MV-4-11 (cell line): ENCODE data around the gene MYD88.
A peak's percentile ranks its signal among the peaks of the same experiment; 100 is the strongest.

Experiments used
- DNase-seq: peaks from one replicate; lab custom pipeline; 2025; lab: John Stamatoyannopoulos, UW

Gene MYD88

GRCh38 chr3:38165722-38166387 is 27.4 kb downstream of the MYD88 start:
- no peak for DNase-seq

- DNase-seq, result no peak
Observed at GRCh38 chr3:38167591-38167990, 29.1 kb downstream of the MYD88 start.

GRCh38 chr3:38168151-38169026 is 29.9 kb downstream of the MYD88 start:
- DNase-seq, result peak; percentile 22

GRCh38 chr3:38169027-38169317 is 30.5 kb downstream of the MYD88 start:
- no peak for DNase-seq

GRCh38 chr3:38170722-38171121 is 32.3 kb downstream of the MYD88 start:
- no peak for DNase-seq

GRCh38 chr3:38171622-38172021 is 33.2 kb downstream of the MYD88 start:
- DNase-seq, result no peak

- no peak for DNase-seq
Observed at GRCh38 chr3:38173834-38174418, 35.5 kb downstream of the MYD88 start.

GRCh38 chr3:38177181-38177580 is 38.7 kb downstream of the MYD88 start:
- no peak for DNase-seq

- no peak for DNase-seq
Observed at GRCh38 chr3:38186781-38187180, 48.3 kb downstream of the MYD88 start.

GRCh38 chr3:38190481-38190881 is 52.0 kb downstream of the MYD88 start:
- no peak for DNase-seq
